EH (cell line): ENCODE results near the gene ANKRD28.

Experiments
- DNase-seq: peaks from one replicate; pipeline ENCODE4 v3.0.0-alpha.2; 2015; ENCODE audit warnings: low read depth

ANKRD28 gene

DNA sequence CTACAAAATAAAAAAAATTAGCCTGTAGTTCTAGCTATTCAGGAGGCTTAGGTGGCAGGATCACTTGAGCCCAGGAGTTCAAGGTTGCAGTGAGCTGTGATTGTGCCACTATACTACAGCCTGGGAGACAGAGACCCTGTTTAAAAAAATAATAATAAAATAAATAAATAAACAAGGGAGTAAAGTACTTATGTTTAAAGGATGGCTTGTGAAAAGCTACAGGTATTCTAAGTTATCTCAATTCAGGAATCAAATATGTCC is 74.2 kb downstream of the ANKRD28 start:
- DNase-seq = no peak

DNA sequence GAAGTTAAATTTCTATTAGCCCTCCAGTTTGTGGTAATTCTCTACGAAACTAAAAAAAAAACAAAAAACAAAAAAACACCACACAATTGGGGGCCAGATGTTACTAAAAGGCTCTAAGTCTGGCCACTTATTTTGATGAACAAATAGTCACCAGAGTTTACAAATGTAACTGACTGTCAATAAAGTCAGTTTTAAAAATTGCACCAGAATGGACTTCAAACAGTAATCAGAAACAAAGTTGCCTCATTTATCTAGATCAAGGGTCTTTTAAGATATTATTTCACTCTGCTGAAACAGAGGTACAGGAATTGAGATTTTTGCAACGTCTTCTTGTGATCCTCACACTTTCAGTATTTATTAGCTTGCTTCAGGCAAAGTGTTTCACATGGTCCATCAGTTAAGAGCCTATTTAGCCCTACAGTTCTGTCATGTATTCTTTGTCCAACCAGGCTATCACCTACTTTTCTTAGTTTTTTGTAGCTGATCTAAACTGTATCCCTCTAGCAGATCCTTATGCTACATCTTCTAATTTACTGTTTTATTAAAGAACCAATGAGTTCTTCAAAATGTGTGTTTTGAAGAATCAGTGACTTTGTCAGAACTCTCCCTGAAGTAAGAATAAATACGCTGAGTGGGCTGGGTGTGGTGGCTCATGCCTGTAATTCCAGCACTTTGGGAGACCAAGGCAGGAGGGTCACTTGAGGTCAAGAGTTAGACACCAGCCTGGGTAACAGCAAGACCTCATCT is 74.7 kb downstream of the ANKRD28 start:
- DNase-seq = peak; percentile 40

DNA sequence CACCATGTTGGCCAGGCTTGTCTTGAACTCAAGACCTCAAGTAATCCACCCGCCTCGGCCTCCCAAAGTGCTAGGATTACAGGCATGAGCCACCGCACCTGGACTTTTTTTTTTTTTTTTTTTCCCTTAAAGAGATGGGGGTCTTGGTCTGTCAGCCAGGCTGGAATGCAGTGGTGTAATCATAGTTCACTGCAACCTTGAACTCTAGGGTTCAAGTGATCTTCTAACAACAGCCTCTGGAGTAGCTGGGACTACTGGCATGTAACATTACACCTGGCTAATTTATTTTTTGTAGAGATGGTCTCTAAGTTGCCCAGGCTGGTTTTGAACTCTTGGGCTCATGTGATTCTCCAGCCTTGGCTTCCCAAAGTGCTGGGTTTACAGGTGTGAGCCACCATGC is 81.6 kb downstream of the ANKRD28 start:
- no peak for DNase-seq

DNA sequence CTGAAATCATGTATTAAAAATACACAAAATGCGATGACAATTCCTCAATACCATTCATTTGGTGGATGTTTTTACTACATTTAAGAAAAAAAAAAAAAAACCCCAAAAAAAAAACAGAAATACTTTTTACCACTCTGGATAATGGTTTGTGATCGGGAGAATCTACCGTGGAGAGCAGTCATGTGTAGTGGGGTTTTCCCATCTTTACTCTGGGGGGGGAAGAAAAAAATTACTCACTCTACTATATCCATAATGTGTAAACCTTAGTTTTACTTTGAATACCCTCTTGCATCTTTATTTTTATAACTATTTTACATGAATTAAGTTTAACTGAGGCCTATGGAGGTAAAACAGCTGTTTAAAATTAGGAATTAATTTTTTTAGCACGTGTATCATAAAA is 83.3 kb downstream of the ANKRD28 start:
- DNase-seq = no peak

DNA sequence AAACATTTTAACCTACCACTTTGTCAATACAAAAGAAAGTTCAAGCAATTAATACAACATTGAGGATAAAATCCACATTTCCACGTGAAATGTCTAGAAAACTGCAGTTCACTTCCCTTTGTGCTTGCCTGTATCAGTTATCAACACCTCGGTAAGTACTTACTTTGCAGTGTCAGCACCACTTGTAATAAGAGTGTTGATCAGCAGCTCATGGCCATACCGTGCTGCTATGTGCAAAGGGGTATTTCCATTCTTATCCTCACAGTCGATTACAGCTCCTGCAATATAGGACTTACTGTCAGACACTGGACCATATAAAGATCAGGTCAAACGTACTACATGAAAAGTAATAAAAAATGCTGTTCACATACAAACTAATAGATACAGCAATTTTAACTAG is 84.4 kb downstream of the ANKRD28 start:
- DNase-seq = no peak

DNA sequence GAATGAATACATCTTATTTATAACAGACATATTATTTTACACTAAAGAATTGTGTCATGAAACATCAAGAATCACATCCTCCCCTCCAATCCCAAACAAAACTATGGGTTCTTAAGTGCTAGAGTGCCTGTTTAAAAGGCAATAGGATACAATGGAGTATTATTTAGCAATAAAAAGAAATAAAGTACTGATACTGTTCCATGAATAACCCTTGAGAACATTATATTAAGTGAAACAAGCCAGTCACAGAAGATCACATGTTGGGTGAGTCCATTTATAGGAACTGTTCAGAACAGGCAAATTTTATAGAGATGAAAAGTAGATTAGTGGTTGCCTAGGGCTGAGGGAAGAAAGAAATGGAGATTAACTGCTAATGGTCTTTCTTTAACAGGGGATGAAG is 86.5 kb downstream of the ANKRD28 start:
- DNase-seq = no peak

DNA sequence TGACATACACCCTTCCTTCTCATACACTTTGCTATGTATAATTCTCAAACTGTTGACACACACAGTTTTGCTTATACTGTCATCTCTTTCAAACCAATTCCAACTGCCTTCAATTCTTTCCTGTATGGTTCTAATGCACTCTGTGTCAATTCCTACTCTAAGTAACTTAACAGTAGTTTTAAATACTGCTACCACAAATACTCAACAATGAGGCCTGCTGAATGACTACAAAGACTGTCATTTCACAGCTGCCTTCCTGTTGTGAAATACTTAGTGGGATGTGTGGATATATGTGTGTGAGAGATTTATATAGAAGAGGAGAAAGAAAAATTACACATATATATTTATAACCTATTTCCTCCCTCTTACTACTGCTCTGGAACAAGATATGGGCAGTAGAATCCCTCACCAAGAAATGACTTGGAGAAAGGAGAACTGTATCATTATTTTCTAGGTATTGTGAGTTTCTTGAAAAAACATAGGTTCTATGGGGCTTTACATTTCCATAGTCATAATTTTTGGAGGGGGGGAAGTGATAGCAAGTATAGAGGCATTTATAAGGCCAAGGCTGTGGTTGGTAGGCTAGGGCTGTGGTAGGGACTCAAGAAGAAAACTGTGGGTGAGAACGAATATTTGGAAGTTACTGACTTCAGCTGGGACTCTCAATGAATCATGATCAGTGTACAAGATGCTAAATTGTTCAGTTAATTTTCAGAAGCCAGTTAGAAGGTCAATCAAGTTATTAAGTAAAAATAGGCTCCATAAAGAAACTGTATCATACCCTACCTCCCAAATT is 88.7 kb downstream of the ANKRD28 start:
- DNase-seq = peak; percentile 64

DNA sequence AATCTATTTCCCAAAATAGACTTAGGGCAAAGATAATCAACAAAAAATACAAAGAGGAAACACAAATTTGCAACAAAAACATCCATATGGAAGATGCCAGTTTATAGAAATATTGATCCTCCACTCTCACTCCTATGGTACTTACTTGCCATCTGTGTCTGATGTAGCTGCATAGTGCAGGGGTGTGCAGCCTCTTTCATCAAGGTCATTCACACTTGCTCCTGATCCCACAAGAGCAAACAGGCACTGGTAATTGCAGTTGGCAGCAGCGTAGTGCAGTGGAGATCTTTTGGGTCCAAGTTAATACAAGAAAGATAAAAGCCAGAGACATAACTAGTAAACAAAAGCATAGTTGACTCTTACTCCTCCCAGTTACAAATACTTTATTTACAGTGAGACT is 90.0 kb downstream of the ANKRD28 start:
- no peak for DNase-seq

DNA sequence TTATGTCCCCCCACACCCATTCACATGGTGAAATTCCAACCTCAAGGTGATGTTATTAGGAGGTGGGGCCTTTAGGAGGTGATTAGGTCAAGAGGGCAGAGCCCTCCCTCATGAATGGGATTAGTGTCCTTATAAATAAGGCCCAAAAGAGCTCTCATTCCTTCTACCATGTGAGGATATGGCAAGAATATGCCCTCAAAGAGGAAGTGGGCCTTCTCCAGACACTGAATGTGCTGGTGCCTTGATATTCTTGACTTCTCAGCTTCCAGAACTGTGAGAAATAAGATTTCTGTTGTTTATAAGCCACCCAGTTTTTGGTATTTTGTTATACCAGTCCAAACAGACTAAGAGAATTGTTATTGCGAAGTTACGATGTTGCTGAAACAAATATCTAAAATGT is 94.4 kb downstream of the ANKRD28 start:
- DNase-seq = no peak

DNA sequence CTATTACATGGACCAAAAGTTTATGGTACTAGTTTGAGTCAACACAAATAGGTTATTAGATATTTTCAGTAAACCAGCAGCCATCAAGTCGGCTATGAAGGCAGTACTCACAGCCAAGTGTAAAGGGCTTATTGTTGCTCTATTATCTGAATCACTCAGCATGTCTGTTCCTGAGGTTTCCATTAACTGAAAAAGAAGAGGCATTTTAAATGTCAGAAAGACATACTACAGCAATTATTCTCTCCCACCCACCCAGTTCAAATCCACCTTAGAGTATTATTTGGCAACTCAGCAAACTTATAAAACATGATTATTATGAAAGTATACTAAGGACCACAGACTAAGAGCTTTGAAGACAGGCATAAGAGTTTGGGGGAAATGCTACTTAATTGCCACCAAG is 103.2 kb downstream of the ANKRD28 start:
- no peak for DNase-seq

DNA sequence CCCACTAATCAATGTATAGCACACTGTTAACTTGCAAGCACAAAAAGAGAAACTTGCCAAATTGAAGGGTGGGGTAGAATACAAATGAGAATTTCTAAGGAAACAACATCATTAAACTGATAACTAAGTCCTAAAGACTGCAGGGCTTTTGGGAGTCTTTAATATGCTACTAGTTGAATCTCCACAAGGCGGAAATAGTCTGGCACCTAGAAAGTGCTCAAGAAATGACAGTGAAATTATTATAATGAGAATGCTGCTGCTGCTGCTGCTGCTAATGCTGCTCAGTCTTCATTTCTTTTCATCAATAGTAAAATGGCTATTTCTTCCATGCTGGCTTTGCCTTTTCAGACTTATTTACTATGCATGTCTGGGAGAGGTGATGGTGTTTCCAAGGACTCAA is 104.4 kb downstream of the ANKRD28 start:
- DNase-seq = peak; percentile 37

DNA sequence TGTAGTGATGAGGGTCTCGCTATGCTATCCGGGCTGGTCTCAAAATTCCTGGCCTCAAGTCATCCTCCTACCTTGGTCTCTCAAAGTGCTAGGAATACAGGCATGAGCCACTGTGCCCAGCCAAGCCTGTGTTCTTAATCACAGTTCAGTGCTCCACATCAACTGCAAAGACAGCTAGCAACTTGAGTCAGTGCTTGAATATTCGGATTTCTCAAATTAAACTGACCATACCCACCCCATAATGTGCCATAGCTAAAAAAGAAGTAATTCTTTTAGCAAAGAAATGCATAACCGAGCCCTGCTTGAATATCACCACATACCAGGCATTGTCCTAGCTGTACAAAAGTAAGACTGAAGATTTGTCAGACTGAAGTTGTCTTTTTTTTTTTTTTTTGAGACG is 107.0 kb downstream of the ANKRD28 start:
- DNase-seq = no peak

DNA sequence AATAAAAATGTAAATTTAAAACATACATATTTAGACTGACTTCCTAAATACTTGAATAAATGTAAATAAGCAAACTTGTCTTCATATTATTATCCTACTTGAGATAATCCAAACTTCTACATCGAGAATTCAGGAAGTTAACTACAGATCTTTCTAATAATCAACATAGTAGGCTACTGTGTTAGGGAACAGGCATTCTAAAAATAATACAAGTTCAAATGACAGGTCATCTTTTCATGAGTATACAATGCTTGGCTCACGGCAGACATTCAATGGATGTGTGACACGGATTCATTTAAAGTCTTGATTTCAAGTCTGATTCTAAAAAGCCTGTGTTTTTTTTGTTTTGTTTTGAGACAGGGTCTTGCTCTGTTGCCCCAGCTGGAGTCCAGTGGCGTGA is 107.5 kb downstream of the ANKRD28 start:
- no peak for DNase-seq

DNA sequence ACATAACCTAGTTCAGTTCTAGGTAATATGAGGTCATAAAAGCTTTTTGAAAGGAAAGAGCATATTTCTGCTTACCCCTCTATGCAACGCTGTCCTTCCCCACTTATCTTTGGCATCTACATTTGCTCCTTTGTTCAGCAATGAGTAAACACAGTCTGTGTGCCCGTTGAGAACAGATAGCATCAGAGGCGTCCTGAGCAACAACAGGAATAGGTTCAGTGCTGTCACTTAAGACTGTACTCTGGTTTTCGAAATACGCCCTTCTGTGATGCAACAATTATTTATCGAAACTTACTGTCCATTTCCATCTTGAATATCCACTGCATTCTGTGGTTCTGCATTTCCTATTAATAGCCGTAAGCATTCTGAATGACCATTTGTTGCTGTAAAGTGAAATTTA is 111.9 kb downstream of the ANKRD28 start:
- DNase-seq = no peak

DNA sequence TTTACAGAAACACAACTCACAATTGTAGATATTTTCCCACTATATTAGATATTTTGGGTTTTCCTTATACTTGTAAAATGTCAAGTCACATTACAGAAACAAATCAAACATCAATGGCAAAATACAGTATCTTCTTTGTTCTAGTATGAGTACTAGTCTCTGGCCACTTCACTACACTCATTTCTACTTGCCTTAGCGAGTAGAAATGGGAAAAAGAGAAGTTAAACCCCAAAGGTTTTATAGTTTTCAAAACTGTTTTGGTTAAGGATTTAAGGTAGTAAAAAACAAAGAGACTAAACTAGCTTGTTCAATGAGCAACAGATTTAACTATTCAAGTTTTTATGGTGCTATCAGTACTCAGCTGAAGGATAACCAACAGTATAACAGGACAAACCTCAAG is 114.5 kb downstream of the ANKRD28 start:
- DNase-seq = no peak

DNA sequence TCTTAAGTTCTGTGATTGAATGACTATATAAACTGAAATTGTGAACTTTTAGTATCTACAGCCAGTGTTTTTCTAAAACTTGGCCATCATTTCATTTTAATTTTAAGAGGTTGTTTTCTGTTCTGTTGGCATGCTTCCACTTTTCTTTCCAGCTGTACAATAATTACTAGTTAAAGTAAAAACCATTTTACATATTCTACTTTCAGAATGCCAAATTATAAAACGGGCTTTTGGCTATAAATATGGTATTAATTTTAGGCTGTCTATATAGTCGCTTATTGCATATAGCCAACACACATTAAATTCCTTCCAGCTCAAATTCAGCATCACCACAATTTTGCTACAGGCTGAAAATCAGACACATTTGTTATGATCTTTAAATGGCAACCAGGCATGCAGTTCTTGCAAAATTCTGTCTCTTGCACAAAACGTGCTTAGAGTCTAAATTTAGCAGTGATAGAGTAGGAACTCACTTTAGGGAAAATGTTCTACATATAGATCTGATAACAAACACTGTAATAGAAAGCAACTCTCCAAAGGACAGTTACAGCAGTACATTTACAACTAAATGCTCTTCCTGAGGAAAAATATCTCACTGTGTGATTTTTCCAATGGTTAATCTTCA is 115.1 kb downstream of the ANKRD28 start:
- DNase-seq = peak; percentile 68

DNA sequence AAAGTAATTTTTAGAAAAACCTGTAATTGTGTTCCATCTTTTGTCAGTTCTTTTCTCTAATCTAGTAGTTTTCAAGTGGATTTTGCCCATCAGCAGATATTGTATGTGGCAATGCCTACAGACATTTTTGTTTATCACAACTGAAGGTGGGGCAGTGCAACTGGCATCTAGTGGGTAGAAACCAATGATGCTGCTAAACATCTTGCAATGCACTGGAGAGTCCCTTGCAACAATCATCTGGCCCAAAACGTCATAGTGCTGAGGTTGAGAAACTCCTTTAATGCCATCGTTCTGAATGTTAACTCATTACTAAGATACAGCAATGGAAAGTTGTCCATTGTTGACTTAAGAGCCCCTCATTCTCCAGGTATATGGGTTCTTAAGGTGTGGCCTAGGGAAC is 116.1 kb downstream of the ANKRD28 start:
- no peak for DNase-seq

DNA sequence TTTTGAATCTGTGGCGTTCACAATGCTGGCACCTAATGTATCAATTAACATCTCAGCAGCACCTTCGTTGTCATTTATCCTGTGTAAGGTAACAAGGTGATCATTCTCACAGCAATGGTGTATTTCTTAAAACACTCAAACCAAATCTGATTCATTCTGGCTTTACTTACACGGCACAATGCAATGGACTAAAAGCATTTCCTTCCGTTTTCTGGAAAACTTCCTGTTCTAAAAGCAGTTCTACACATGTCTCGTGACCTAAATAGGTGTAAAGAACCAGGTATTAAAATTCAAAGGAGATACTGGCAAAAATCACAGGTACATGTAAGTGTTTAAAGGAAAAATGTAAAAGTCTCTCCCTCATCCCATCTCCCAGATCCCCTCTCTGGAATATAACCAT is 118.5 kb downstream of the ANKRD28 start:
- DNase-seq = no peak

DNA sequence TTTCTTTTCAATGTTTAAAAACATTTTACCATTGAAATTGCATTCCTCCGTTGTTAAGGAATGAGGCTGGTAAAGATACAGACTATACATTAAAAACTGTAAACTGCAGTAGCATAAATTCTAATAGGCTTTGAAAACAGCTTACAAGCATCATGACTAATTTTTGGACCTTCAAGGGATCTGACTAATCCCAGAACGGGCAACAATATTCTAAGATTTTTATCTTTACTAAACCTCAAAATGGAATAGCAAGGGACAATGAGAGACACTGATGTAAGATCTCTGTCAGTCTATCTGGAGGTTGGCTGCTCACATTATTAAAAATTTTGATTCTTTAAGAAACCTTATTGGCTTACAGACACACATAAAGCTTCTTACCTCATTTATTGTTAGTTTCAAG is 121.5 kb downstream of the ANKRD28 start:
- peak; percentile 68 for DNase-seq

DNA sequence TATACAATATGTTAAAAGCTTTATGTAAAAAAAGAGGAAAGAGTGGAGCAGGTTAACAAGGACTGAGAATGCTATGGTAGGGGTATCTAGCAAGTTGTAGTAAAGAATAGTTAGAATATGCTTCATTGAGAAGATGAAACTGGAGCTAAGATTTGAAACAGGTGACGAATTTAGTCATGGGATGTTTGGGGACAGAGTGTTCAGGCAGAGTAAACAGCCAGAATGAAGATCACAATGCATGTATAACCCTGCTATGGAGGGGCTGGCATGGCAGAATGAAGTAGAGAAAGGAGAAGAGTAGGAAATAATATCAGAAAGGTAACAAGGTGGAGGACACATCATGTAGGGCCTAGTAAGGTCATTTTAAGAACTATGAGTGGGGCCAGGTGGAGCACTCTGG is 124.2 kb downstream of the ANKRD28 start:
- DNase-seq = no peak

DNA sequence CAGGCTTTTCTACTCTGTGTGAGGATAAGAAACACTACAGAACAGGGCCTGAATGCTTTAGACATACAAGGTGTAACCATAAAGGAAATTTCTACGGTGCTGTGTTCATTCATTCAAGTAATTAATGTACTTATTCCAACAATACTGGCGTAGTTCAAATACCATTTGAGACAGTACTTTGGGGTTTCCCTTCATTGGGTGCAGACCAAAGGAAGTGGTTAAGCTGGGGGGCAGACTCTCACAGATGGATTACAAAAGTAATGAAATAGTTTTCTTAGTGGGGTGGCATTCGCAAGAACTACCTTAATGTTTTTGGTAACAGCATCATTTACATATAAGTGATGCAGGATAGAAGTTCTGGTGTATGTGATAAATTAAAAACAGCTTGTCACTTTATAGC is 130.3 kb downstream of the ANKRD28 start:
- DNase-seq = no peak

DNA sequence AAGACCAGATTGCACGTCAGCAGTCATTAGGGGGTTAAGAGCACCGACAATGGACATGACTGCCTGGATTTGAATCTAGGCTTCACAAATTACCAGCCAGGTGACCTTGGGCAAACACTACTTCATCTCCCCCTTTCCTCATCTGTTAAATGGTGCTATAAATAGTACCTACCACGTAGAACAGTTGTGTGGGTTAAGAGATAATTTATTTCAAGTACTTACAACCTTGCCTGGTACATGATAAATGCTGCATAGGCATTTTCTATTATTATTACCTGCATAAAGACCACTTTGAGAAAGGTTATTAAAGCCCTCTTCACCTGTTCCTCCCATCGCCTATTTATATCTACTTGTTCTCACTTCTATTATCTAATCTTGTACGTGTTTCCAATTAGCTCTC is 131.5 kb downstream of the ANKRD28 start:
- no peak for DNase-seq

DNA sequence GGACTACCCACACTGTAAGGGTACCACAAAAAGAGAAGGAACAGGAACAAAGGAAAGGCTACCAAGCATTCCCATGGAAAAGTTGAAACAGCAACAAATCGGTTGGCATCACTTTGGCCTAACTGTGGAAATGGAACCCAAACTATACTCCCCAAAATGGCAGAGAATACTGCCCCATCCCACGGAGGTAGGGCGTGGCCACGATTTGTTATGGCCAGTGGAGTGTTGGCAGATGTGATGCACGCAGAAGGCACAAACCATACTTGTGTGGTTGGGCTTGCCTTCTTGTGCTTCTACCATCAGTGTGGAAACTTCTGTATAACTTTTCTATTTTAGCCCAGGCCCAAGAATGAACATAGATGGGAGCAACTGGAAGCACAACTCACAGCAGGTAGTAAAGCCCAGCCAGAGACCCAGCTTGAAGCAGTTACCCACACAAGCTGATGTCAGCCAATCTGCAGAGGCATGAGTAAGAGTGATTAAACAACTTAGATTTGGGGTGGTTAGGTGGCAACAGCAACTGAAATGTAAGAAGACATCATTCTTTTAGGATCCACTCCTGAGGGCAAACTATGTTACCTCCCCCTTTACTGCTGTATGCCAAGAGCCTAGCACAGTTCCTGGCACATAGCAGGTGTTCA is 132.1 kb downstream of the ANKRD28 start:
- peak; percentile 14 for DNase-seq
